IMR-90 (cell line): Measurements from ENCODE around the gene SH2B3. TPM values are rescaled to one million over a fixed set of nuclear protein-coding genes. Genes with fewer than 3 reads are reported as not detected.
A peak's percentile ranks its signal among the peaks of the same experiment; 100 is the strongest.

Experiments
- ATAC-seq: fragments of 200-7000 bp; cut with Tn5 transposase; 2 replicates; pipeline ENCODE4 v1.9.1; 2020; ENCODE audit warnings: low read depth, mild to moderate bottlenecking, moderate library complexity
- BruUV-seq: library from RNA; stranded (reverse); fragments of 400-500 nt; replicated peaks from 2 replicates; lab custom pipeline; 2021; lab: Mats Ljungman, UMichigan
- CTCF ChIA-PET: fragments of 300-600 bp; formaldehyde crosslinking; extraction: SDS; loops from one replicate; lab custom pipeline; 2021; ENCODE audit warnings: antibody characterized with exemption; lab: Yijun Ruan, JAX
- POLR2A ChIA-PET: fragments of 300-600 bp; sonication (Branson Sonifier 250); formaldehyde crosslinking; loops from one replicate; lab custom pipeline; 2022; ENCODE audit warnings: antibody characterized with exemption; ENCODE audit not compliant: unreplicated experiment; lab: Charles Lee
- DNase-seq: peaks from one replicate; pipeline ENCODE4 v3.0.0; 2013
- H2AFZ ChIP-seq: replicated peaks from 2 replicates; pipeline ENCODE3; 2013; ENCODE audit warnings: low read length, mild to moderate bottlenecking; ENCODE audit not compliant: poor library complexity
- H2AK5ac ChIP-seq: 2 replicates; pipeline ENCODE4 v1.6.1; 2013; ENCODE audit warnings: low read depth, low read length, inconsistent platforms
- H2AK9ac ChIP-seq: replicated peaks from 2 replicates; pipeline ENCODE3; 2013; ENCODE audit warnings: mild to moderate bottlenecking, low read depth, low read length, moderate library complexity; ENCODE audit not compliant: poor library complexity
- H2BK120ac ChIP-seq: 2 replicates; pipeline ENCODE4 v1.6.1; 2013; ENCODE audit warnings: low read depth, low read length, inconsistent platforms
- H2BK15ac ChIP-seq: 3 replicates; pipeline ENCODE4 v1.6.1; 2013; ENCODE audit warnings: low read depth, low read length, inconsistent platforms
- H2BK20ac ChIP-seq: 2 replicates; pipeline ENCODE4 v1.6.1; 2013; ENCODE audit warnings: low read depth, mild to moderate bottlenecking, inconsistent platforms, low read length, moderate library complexity
- H2BK5ac ChIP-seq: 2 replicates; pipeline ENCODE4 v1.6.1; 2013; ENCODE audit warnings: mild to moderate bottlenecking, low read depth, low read length, inconsistent platforms; ENCODE audit not compliant: poor library complexity, severe bottlenecking
- H3K14ac ChIP-seq: replicated peaks from 2 replicates; pipeline ENCODE4 v1.6.1; 2013; ENCODE audit warnings: low read depth, low read length, inconsistent platforms
- H3K18ac ChIP-seq: 2 replicates; pipeline ENCODE4 v1.6.1; 2013; ENCODE audit warnings: low read depth, low read length, control low read depth
- H3K23ac ChIP-seq: 2 replicates; pipeline ENCODE4 v1.6.1; 2013; ENCODE audit warnings: low read depth, low read length, inconsistent platforms
- H3K27ac ChIP-seq: 2 replicates; pipeline ENCODE4 v1.5.1; 2013; ENCODE audit warnings: mild to moderate bottlenecking, control low read depth, low read length; ENCODE audit not compliant: insufficient read depth
- H3K27me3 ChIP-seq: 2 replicates; pipeline ENCODE4 v1.6.1; 2013; ENCODE audit warnings: low read length; ENCODE audit not compliant: control insufficient read depth, insufficient read depth
- H3K36me3 ChIP-seq: 2 replicates; pipeline ENCODE4 v1.6.1; 2013; ENCODE audit warnings: low read length, mixed read lengths; ENCODE audit not compliant: control insufficient read depth, insufficient read depth
- H3K4ac ChIP-seq: 2 replicates; pipeline ENCODE4 v1.6.1; 2013; ENCODE audit warnings: low read depth, low read length, inconsistent platforms
- H3K4me1 ChIP-seq: 2 replicates; pipeline ENCODE4 v1.6.1; 2013; ENCODE audit warnings: low read length, mixed read lengths; ENCODE audit not compliant: control insufficient read depth, insufficient read depth
- H3K4me2 ChIP-seq: 2 replicates; pipeline ENCODE4 v1.6.1; 2013; ENCODE audit warnings: low read depth, mild to moderate bottlenecking, control low read depth, low read length, moderate library complexity
- H3K4me3 ChIP-seq: 2 replicates; pipeline ENCODE4 v1.5.1; 2013; ENCODE audit warnings: low read depth, mild to moderate bottlenecking, control low read depth, low read length, moderate library complexity; ENCODE audit not compliant: insufficient read depth
- H3K56ac ChIP-seq: 2 replicates; pipeline ENCODE4 v1.6.1; 2013; ENCODE audit warnings: low read length, inconsistent platforms; ENCODE audit not compliant: insufficient read depth; ENCODE audit errors: extremely low read depth
- H3K79me1 ChIP-seq, 2 experiments: 2 replicates each; pipeline ENCODE4 v1.6.1; 2013; ENCODE audit warnings: low read length in 2 of 2, inconsistent platforms in 1 of 2, low read depth in 1 of 2
- H3K9ac ChIP-seq: 2 replicates; pipeline ENCODE4 v1.6.1; 2013; ENCODE audit warnings: low read depth, low read length, control low read depth
- H3K9me1 ChIP-seq: 2 replicates; pipeline ENCODE4 v1.6.1; 2013; ENCODE audit warnings: low read length, inconsistent platforms; ENCODE audit not compliant: insufficient read depth
- H3K9me3 ChIP-seq: 2 replicates; pipeline ENCODE4 v1.6.1; 2013; ENCODE audit warnings: low read length; ENCODE audit not compliant: control insufficient read depth, insufficient read depth
- H4K20me1 ChIP-seq: 2 replicates; pipeline ENCODE4 v1.6.1; 2013; ENCODE audit warnings: low read length, inconsistent platforms; ENCODE audit not compliant: insufficient read depth
- H4K5ac ChIP-seq: 2 replicates; pipeline ENCODE4 v1.6.1; 2013; ENCODE audit warnings: mild to moderate bottlenecking, low read depth, low read length, control low read depth
- H4K8ac ChIP-seq, 2 experiments: 2 replicates each; pipeline ENCODE4 v1.6.1; 2013; ENCODE audit warnings: low read depth in 2 of 2, low read length in 2 of 2, control low read depth in 1 of 2, inconsistent platforms in 1 of 2
- H4K91ac ChIP-seq: 2 replicates; pipeline ENCODE4 v1.6.1; 2013; ENCODE audit warnings: low read depth, low read length, inconsistent platforms; ENCODE audit not compliant: insufficient read depth
- BHLHE40 ChIP-seq: fragments of 150-350 bp; IDR thresholded peaks from 2 replicates; pipeline ENCODE4 v1.6.1; 2016; ENCODE audit warnings: mild to moderate bottlenecking, low read depth, low read length
- CEBPB ChIP-seq: IDR thresholded peaks from 2 replicates; pipeline ENCODE4 v1.6.1; 2012; ENCODE audit warnings: low read depth, low read length, improper control_type of control experiment
- CHD1 ChIP-seq: IDR thresholded peaks from 2 replicates; pipeline ENCODE4 v1.6.1; 2012; ENCODE audit warnings: low read depth, low read length, improper control_type of control experiment
- CTCF ChIP-seq: conservative IDR thresholded peaks from 2 replicates; pipeline ENCODE4 v1.5.1; 2012; ENCODE audit warnings: mild to moderate bottlenecking, low read depth, low read length, improper control_type of control experiment
- ELK1 ChIP-seq: fragments of 150-350 bp; IDR thresholded peaks from 2 replicates; pipeline ENCODE4 v1.6.1; 2016; ENCODE audit warnings: low read depth, mild to moderate bottlenecking, low read length, moderate library complexity, borderline replicate concordance
- FOS ChIP-seq: fragments of 150-350 bp; IDR thresholded peaks from 2 replicates; pipeline ENCODE4 v1.6.1; 2016; ENCODE audit warnings: low read depth, low read length
- MAFK ChIP-seq: IDR thresholded peaks from 2 replicates; pipeline ENCODE4 v1.6.1; 2012; ENCODE audit warnings: low read depth, low read length, improper control_type of control experiment
- MAZ ChIP-seq: IDR thresholded peaks from 2 replicates; pipeline ENCODE4 v1.6.1; 2012; ENCODE audit warnings: low read depth, mild to moderate bottlenecking, low read length, improper control_type of control experiment, moderate library complexity, borderline replicate concordance
- MXI1 ChIP-seq: IDR thresholded peaks from 2 replicates; pipeline ENCODE4 v1.6.1; 2012; ENCODE audit warnings: low read depth, mild to moderate bottlenecking, low read length, moderate library complexity, borderline replicate concordance
- NFE2L2 ChIP-seq: fragments of 150-350 bp; IDR thresholded peaks from 2 replicates; pipeline ENCODE4 v1.6.1; 2016; ENCODE audit warnings: low read depth, mild to moderate bottlenecking, low read length
- RCOR1 ChIP-seq: IDR thresholded peaks from 2 replicates; pipeline ENCODE4 v1.6.1; 2012; ENCODE audit warnings: mild to moderate bottlenecking, low read length, improper control_type of control experiment; ENCODE audit not compliant: insufficient replicate concordance
- RFX5 ChIP-seq: IDR thresholded peaks from 2 replicates; pipeline ENCODE4 v1.8.0; 2012; ENCODE audit warnings: low read depth, mild to moderate bottlenecking, low read length, moderate library complexity
- WGBS, 2 experiments: methylation state at CpG; one replicate each; pipeline versions ENCODE4 v1.1.5 to v1.1.7; 2013; ENCODE audit warnings: missing lambda C conversion rate in 2 of 2; ENCODE audit not compliant: insufficient read length in 1 of 2; ENCODE audit errors: extremely low coverage in 2 of 2; 5-methylcytosine and 5-hydroxymethylcytosine counted together
- dilution Hi-C: fragments of 300-500 bp; cut with HindIII; formaldehyde crosslinking; loops from one replicate; pipeline ENCODE4 v1.14.3; 2018; ENCODE audit warnings: low sequenced_read_pairs; ENCODE audit not compliant: unreplicated experiment
- in situ Hi-C: fragments of 300-500 bp; cut with MboI; formaldehyde crosslinking; loops from 3 replicates; pipeline ENCODE4 v1.14.3; 2019; ENCODE audit warnings: low sequenced_read_pairs, inconsistent platforms, mixed read lengths
- intact Hi-C: fragments of 100-400 bp; cut with micrococcal nuclease; formaldehyde crosslinking; loops from 2 replicates; pipeline ENCODE4 v1.10.0; 2022
- polyA plus RNA-seq, 3 experiments: library from polyadenylated mRNA; depleted of rRNA; stranded (reverse); fragments of >200 nt; gene quantifications; 2 replicates each; pipeline ENCODE4 v1.2.3, GENCODE V29; 2012; ENCODE audit warnings: low replicate concordance in 1 of 3
- total RNA-seq: library from RNA; depleted of rRNA; stranded (reverse); fragments of >200 nt; gene quantifications from 2 replicates; pipeline ENCODE4 v1.2.3, GENCODE V29; 2012

SH2B3 gene
- total and polyA plus RNA-seq, 2 of the 4 experiments (the other 2 are of a cell fraction), result 9.3 to 20.2 TPM

- no peaks in the 10 kb centered on the region for H3K9me3 ChIP-seq
- no peak overlapping the region for H3K14ac ChIP-seq
- H2BK5ac ChIP-seq, result no peak overlapping the region
- TF ChIP-seq RCOR1 (no peak), FOS (no peak), CTCF (no peak), RFX5 (no peak), BHLHE40 (no peak), NFE2L2 (no peak), MAZ (no peak), ELK1 (no peak), MXI1 (no peak), MAFK (no peak), CHD1 (no peak), CEBPB (no peak)
- no peak overlapping the region for H3K27ac ChIP-seq
- no peak overlapping the region for H2BK15ac ChIP-seq
- in situ Hi-C loops (no loop called here), intact Hi-C loops (no loop called here), dilution Hi-C loops (no loop called here)
- peak overlapping the region; percentile 4 for H2AK9ac ChIP-seq
- no peak overlapping the region for H3K56ac ChIP-seq
- no peak for ATAC-seq
- ChIA-PET CTCF (interaction anchor here (0.6 to 0.8 kb wide), 2 partner anchors 50 to 88 kb away, joined by 3 to 5 read pairs; no protein-coding TSS in a partner anchor), POLR2A (no interaction called here)
- no peak for DNase-seq
- H2BK120ac ChIP-seq, result no peak overlapping the region
- WGBS, 2 experiments, result 84% methylated on average over 4 of the region's 6 CpGs; no CpG with 5 or more reads in 1 of the 2 experiments
- H3K27me3 ChIP-seq, result no peaks in the 10 kb centered on the region
- no peak overlapping the region for H3K4me2 ChIP-seq
- no peak overlapping the region for H4K91ac ChIP-seq
- H3K9me1 ChIP-seq, result peaks cover 8% of the 10 kb centered on the region; the same call in 1 of the 2 replicates
- no peak overlapping the region for H3K23ac ChIP-seq
- no peaks in the 10 kb centered on the region for H3K36me3 ChIP-seq
- no TSS peak for BruUV-seq
- no peaks in the 10 kb centered on the region for H4K20me1 ChIP-seq
- peaks cover 9% of the 10 kb centered on the region for H3K4me1 ChIP-seq
- H3K4me3 ChIP-seq, result no peak overlapping the region
- H3K4ac ChIP-seq, result no peak overlapping the region
- no peak overlapping the region for H4K5ac ChIP-seq
- no peak overlapping the region for H2AFZ ChIP-seq
- no peak overlapping the region for H3K18ac ChIP-seq
- peak overlapping the region; percentile 29; the same call in 1 of the 2 replicates for H2AK5ac ChIP-seq
- H3K79me1 ChIP-seq, result peaks cover 0 to 2% of the 10 kb centered on the region in 2 experiments; a peak in 2 of 4 replicates
- no peak overlapping the region for H3K9ac ChIP-seq
- H4K8ac ChIP-seq, result no peak overlapping the region
- no peak overlapping the region for H2BK20ac ChIP-seq
These were observed 4.5 kb upstream of the SH2B3 start for GRCh38 chr12:111401167-111401605.
